Measurements from ENCODE around the gene POPDC2.
"Not testable (repeated sequence)": the region's sequence is repeated elsewhere in the genome, so short reads cannot be mapped to it uniquely, and the experiment has no call there.

The POPDC2 gene

DNA sequence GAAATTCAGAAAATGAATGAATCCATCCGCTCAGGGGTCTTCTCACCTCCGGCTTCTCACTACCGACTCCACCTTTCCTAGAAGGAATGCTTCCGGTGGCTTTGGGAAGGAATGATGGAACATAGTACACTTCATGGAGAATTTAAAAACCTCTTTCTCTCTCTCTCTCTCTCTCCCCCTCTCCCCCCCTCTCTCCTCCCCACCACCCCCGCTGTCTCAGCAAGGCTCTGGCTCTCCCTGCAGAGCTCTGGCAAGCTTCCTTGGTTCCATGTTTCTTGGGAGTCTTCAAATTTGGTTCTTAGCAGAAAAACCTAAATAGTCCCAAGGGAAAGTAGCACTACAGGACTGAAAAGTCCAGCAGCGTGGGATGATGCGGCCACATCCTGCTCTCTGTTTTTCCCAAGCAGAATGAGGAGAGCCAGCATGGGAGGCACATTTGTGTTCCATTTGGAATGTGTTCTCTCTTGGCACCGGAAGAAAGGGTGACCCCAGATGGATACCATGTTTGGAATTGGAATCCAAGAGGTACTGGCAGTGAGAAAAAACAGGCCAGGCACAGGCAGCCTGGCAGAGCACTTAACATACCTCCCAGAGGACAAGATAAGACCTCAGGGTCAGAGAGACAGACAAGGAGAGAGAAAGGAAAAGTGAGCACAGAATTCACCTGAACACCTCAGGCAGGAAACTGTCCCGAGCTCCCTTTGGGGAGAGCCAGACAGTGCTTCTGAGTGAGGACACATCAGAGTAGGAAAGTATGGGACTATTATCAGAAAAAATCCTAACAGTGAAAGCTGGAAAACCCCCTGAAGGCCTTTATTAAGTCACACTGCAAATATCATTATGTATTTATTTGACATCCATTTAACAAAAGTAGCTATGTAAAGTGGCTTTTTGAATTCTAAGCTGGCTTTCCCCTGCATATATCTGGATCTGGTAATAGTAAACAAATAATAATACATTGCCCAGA is at the start of gene POPDC2:
POPDC2 (minus strand) TSS at position 116 of the 967 bp plus-strand sequence. CDS start 166 bp downstream, outside the sequence.
- DNase-seq (ENCODE audit: low read depth, low spot score) = no peak
- H3K27ac ChIP-seq = no peak within 1 kb of the TSS

- no peak for DNase-seq (ENCODE audit: low read depth, low spot score)
- no peak overlapping the region for H3K27ac ChIP-seq
Measured at GRCh38 chr3:119703820-119704531, 43.6 kb upstream of the POPDC2 start.

DNA sequence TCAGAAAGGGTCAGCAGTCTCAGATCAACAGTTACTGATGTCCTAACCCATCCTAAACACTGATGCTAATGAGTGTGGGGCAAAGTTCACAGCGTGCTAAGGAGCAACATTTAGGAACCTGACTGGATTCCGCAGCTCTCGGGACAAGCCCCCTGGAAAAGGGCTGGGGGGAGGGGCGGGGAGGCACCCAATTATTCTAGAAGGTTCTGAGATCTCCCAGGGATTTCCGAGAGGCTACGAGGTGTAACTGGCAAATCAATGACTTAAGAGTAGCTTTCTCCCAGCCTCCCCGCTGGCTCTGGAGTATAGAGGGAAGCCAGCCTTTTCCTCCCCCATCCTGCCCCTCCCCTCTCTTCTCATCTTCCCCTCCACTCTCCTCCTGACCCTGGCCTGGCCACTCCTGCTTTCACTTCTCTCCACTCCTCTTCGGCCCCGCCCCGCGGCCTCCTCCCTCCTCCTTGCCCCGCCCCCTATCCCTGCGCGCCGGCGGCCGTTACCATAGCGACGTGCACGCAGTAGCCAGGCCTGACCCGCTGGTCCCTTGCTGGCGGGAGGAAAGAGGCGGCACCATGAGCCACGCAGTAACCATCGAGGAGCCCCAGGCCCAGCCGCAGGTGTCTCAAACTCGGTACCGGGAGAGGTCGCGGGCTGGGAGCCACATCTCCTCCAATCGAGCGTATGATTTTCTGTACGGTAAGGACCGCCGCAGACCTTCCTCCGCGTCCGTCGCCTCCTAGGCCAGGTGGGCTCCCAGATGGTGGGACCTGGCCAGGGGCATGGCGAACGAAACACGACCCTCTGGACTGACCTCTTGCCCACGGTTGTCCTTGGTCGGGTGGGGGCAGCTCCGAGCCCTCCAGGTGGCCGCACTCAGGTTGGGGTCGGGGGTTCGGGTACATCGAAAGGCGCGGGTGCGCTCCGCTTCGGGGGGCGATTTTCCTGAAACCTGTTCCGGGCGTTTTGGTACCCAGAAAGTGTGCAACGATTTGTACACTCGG is 42.4 kb upstream of the POPDC2 start, which contains the start of gene CFAP91:
CFAP91 (plus strand) TSS at position 493 of the 998 bp plus-strand sequence; CDS start at position 570, 77 bp downstream.
- DNase-seq (ENCODE audit: low read depth, low spot score) = peak; percentile 24
- no peak within 1 kb of the TSS for H3K27ac ChIP-seq

GRCh38 chr3:119700920-119701734 is 40.7 kb upstream of the POPDC2 start:
- no peak overlapping the region for H3K27ac ChIP-seq
- DNase-seq (ENCODE audit: low read depth, low spot score) = no peak

GRCh38 chr3:119700269-119700919 is 40.0 kb upstream of the POPDC2 start:
- H3K27ac ChIP-seq = no peak overlapping the region

GRCh38 chr3:119697394-119697793 is 37.0 kb upstream of the POPDC2 start:
- no peak overlapping the region for H3K27ac ChIP-seq

More at GRCh38 chr3:119700269-119700919, 40.0 kb upstream of the POPDC2 start:
- no peak for DNase-seq (ENCODE audit: low read depth, low spot score)

GRCh38 chr3:119695480-119695879 is 35.1 kb upstream of the POPDC2 start:
- H3K27ac ChIP-seq = no peak overlapping the region
- no peak for DNase-seq (ENCODE audit: low read depth, low spot score)

More at GRCh38 chr3:119697394-119697793, 37.0 kb upstream of the POPDC2 start:
- DNase-seq (ENCODE audit: low read depth, low spot score) = no peak

DNA sequence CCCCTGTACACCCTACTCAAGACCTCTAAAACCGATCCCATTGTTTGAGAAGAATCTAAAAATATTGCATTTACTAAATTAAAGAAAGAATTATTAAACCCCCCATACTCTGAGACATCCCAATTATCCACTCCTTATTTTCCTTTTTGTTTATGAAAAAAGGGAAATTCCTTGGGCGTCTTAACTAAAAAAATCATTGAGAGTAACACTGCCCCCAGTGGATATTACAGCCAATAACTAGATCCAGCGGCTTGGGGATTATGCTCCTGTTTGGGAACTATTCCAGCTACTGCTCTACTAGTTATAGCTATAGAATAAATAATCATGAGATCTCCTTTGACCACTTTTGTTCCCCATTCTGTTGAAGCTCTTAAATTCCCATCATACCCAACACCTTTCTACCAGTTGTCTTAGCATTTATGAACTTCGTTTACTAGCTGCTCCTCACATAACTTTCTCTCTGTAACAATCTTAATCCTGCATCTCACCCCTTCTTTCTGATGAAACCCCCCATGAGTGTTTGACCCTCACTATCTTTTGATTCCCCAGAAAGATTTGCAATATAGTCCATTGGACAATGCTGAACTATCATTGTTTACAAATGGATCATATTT is 29.8 kb upstream of the POPDC2 start:
- no peak for DNase-seq (ENCODE audit: low read depth, low spot score)

GRCh38 chr3:119683421-119683820 is 23.0 kb upstream of the POPDC2 start:
- no peak overlapping the region for H3K27ac ChIP-seq
- DNase-seq (ENCODE audit: low read depth, low spot score) = no peak

More for the DNA sequence above, 29.8 kb upstream of the POPDC2 start:
- no peak overlapping the region for H3K27ac ChIP-seq

GRCh38 chr3:119681279-119681678 is 20.9 kb upstream of the POPDC2 start:
- no peak for DNase-seq (ENCODE audit: low read depth, low spot score)
- no peak overlapping the region for H3K27ac ChIP-seq

GRCh38 chr3:119679874-119680273 is 19.5 kb upstream of the POPDC2 start:
- H3K27ac ChIP-seq = no peak overlapping the region
- no peak for DNase-seq (ENCODE audit: low read depth, low spot score)

- DNase-seq (ENCODE audit: low read depth, low spot score); H3K27ac ChIP-seq: not testable (repeated sequence)
Measured at GRCh38 chr3:119678209-119678608, 17.8 kb upstream of the POPDC2 start.

DNA sequence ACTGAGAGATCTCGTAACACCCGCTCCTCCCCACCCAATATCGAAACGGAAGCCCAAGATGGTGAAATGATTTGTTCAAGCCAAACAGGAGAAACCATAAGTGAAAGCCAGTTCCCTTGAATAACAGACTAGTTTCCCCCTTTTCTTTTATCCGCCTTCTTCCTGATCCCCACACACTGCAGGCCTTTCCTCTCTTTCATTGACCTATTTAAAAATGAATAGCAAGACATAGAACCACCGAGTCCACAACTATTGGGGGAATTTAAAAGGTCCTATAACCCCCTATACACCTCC is 17.2 kb upstream of the POPDC2 start:
- no peak for DNase-seq (ENCODE audit: low read depth, low spot score)
- H3K27ac ChIP-seq = peak overlapping the region; percentile 83

DNA sequence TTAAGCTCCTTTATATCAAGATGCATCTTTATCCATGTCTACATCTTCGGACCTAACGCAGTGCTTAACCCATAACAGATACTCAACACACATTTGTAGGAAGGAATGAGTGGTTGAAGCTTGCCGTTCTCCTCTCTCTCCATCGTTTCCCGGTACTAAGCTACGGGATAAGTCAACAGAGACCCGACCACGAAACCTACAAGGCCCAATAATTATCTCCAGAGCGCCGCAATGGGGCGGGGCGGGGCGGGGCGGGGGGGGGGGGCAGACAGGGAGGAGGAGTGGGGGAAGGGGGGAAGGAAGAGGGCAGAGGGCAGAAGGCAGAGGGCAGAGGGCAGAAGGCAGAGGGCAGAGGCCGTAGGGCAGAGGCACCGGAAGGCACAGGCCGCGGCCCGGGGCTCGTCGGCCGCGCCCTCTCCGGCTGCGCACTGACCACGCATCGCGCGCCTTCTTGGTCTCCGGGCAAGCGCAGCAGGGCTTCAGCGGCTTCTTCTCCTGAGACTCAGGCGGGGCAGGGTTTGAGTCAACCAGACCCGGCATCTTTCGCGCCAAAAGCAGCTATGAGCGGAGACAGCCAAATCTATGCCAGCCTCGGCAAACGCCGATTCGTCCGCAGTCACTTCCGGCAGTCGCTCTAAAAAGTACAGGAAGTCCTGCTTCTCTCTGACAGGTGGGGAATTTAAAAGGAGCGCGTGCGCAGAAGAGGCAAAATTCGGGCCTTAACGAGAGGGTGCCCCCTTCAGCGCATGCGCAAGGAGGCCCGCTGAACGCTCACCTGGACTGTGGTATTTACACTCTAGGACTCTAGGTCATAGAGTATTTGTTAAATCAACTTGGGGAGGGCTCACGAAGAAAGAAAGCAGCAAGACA is 16.6 kb upstream of the POPDC2 start, which contains the start of gene COX17:
COX17 (minus strand) TSS at position 636 of the 870 bp plus-strand sequence; CDS start at position 540, 96 bp downstream.
- DNase-seq (ENCODE audit: low read depth, low spot score) = peak; percentile 80
- H3K27ac ChIP-seq = peak within 1 kb of the TSS; percentile 83

GRCh38 chr3:119676020-119676419 is 15.6 kb upstream of the POPDC2 start:
- no peak for DNase-seq (ENCODE audit: low read depth, low spot score)

GRCh38 chr3:119675188-119675874 is 14.9 kb upstream of the POPDC2 start:
- DNase-seq (ENCODE audit: low read depth, low spot score) = no peak
- H3K27ac ChIP-seq = no peak overlapping the region

More at GRCh38 chr3:119676020-119676419, 15.6 kb upstream of the POPDC2 start:
- peak overlapping the region; percentile 83 for H3K27ac ChIP-seq
